IMR-90 (cell line): Measurements from ENCODE around the gene KLHL40. TPM values are rescaled to one million over a fixed set of nuclear protein-coding genes. Genes with fewer than 3 reads are reported as not detected.

ENCODE experiments used
- ATAC-seq: fragments of 200-7000 bp; cut with Tn5 transposase; 2 replicates; pipeline ENCODE4 v1.9.1; 2020; ENCODE audit warnings: low read depth, mild to moderate bottlenecking, moderate library complexity
- BruUV-seq: library from RNA; stranded (reverse); fragments of 400-500 nt; replicated peaks from 2 replicates; lab custom pipeline; 2021; lab: Mats Ljungman, UMichigan
- CTCF ChIA-PET: fragments of 300-600 bp; formaldehyde crosslinking; extraction: SDS; loops from one replicate; lab custom pipeline; 2021; ENCODE audit warnings: antibody characterized with exemption; lab: Yijun Ruan, JAX
- POLR2A ChIA-PET: fragments of 300-600 bp; sonication (Branson Sonifier 250); formaldehyde crosslinking; loops from one replicate; lab custom pipeline; 2022; ENCODE audit warnings: antibody characterized with exemption; ENCODE audit not compliant: unreplicated experiment; lab: Charles Lee
- DNase-seq: peaks from one replicate; pipeline ENCODE4 v3.0.0; 2013
- H2AFZ ChIP-seq: replicated peaks from 2 replicates; pipeline ENCODE3; 2013; ENCODE audit warnings: low read length, mild to moderate bottlenecking; ENCODE audit not compliant: poor library complexity
- H2AK5ac ChIP-seq: 2 replicates; pipeline ENCODE4 v1.6.1; 2013; ENCODE audit warnings: low read depth, low read length, inconsistent platforms
- H2AK9ac ChIP-seq: replicated peaks from 2 replicates; pipeline ENCODE3; 2013; ENCODE audit warnings: mild to moderate bottlenecking, low read depth, low read length, moderate library complexity; ENCODE audit not compliant: poor library complexity
- H2BK120ac ChIP-seq: 2 replicates; pipeline ENCODE4 v1.6.1; 2013; ENCODE audit warnings: low read depth, low read length, inconsistent platforms
- H2BK15ac ChIP-seq: 3 replicates; pipeline ENCODE4 v1.6.1; 2013; ENCODE audit warnings: low read depth, low read length, inconsistent platforms
- H2BK20ac ChIP-seq: 2 replicates; pipeline ENCODE4 v1.6.1; 2013; ENCODE audit warnings: low read depth, mild to moderate bottlenecking, inconsistent platforms, low read length, moderate library complexity
- H2BK5ac ChIP-seq: 2 replicates; pipeline ENCODE4 v1.6.1; 2013; ENCODE audit warnings: mild to moderate bottlenecking, low read depth, low read length, inconsistent platforms; ENCODE audit not compliant: poor library complexity, severe bottlenecking
- H3K14ac ChIP-seq: replicated peaks from 2 replicates; pipeline ENCODE4 v1.6.1; 2013; ENCODE audit warnings: low read depth, low read length, inconsistent platforms
- H3K18ac ChIP-seq: 2 replicates; pipeline ENCODE4 v1.6.1; 2013; ENCODE audit warnings: low read depth, low read length, control low read depth
- H3K23ac ChIP-seq: 2 replicates; pipeline ENCODE4 v1.6.1; 2013; ENCODE audit warnings: low read depth, low read length, inconsistent platforms
- H3K27ac ChIP-seq: 2 replicates; pipeline ENCODE4 v1.5.1; 2013; ENCODE audit warnings: mild to moderate bottlenecking, control low read depth, low read length; ENCODE audit not compliant: insufficient read depth
- H3K27me3 ChIP-seq: 2 replicates; pipeline ENCODE4 v1.6.1; 2013; ENCODE audit warnings: low read length; ENCODE audit not compliant: control insufficient read depth, insufficient read depth
- H3K36me3 ChIP-seq: 2 replicates; pipeline ENCODE4 v1.6.1; 2013; ENCODE audit warnings: low read length, mixed read lengths; ENCODE audit not compliant: control insufficient read depth, insufficient read depth
- H3K4ac ChIP-seq: 2 replicates; pipeline ENCODE4 v1.6.1; 2013; ENCODE audit warnings: low read depth, low read length, inconsistent platforms
- H3K4me1 ChIP-seq: 2 replicates; pipeline ENCODE4 v1.6.1; 2013; ENCODE audit warnings: low read length, mixed read lengths; ENCODE audit not compliant: control insufficient read depth, insufficient read depth
- H3K4me2 ChIP-seq: 2 replicates; pipeline ENCODE4 v1.6.1; 2013; ENCODE audit warnings: low read depth, mild to moderate bottlenecking, control low read depth, low read length, moderate library complexity
- H3K4me3 ChIP-seq: 2 replicates; pipeline ENCODE4 v1.5.1; 2013; ENCODE audit warnings: low read depth, mild to moderate bottlenecking, control low read depth, low read length, moderate library complexity; ENCODE audit not compliant: insufficient read depth
- H3K56ac ChIP-seq: 2 replicates; pipeline ENCODE4 v1.6.1; 2013; ENCODE audit warnings: low read length, inconsistent platforms; ENCODE audit not compliant: insufficient read depth; ENCODE audit errors: extremely low read depth
- H3K79me1 ChIP-seq, 2 experiments: 2 replicates each; pipeline ENCODE4 v1.6.1; 2013; ENCODE audit warnings: low read length in 2 of 2, inconsistent platforms in 1 of 2, low read depth in 1 of 2
- H3K9ac ChIP-seq: 2 replicates; pipeline ENCODE4 v1.6.1; 2013; ENCODE audit warnings: low read depth, low read length, control low read depth
- H3K9me1 ChIP-seq: 2 replicates; pipeline ENCODE4 v1.6.1; 2013; ENCODE audit warnings: low read length, inconsistent platforms; ENCODE audit not compliant: insufficient read depth
- H3K9me3 ChIP-seq: 2 replicates; pipeline ENCODE4 v1.6.1; 2013; ENCODE audit warnings: low read length; ENCODE audit not compliant: control insufficient read depth, insufficient read depth
- H4K20me1 ChIP-seq: 2 replicates; pipeline ENCODE4 v1.6.1; 2013; ENCODE audit warnings: low read length, inconsistent platforms; ENCODE audit not compliant: insufficient read depth
- H4K5ac ChIP-seq: 2 replicates; pipeline ENCODE4 v1.6.1; 2013; ENCODE audit warnings: mild to moderate bottlenecking, low read depth, low read length, control low read depth
- H4K8ac ChIP-seq, 2 experiments: 2 replicates each; pipeline ENCODE4 v1.6.1; 2013; ENCODE audit warnings: low read depth in 2 of 2, low read length in 2 of 2, control low read depth in 1 of 2, inconsistent platforms in 1 of 2
- H4K91ac ChIP-seq: 2 replicates; pipeline ENCODE4 v1.6.1; 2013; ENCODE audit warnings: low read depth, low read length, inconsistent platforms; ENCODE audit not compliant: insufficient read depth
- BHLHE40 ChIP-seq: fragments of 150-350 bp; IDR thresholded peaks from 2 replicates; pipeline ENCODE4 v1.6.1; 2016; ENCODE audit warnings: mild to moderate bottlenecking, low read depth, low read length
- CEBPB ChIP-seq: IDR thresholded peaks from 2 replicates; pipeline ENCODE4 v1.6.1; 2012; ENCODE audit warnings: low read depth, low read length, improper control_type of control experiment
- CHD1 ChIP-seq: IDR thresholded peaks from 2 replicates; pipeline ENCODE4 v1.6.1; 2012; ENCODE audit warnings: low read depth, low read length, improper control_type of control experiment
- FOS ChIP-seq: fragments of 150-350 bp; IDR thresholded peaks from 2 replicates; pipeline ENCODE4 v1.6.1; 2016; ENCODE audit warnings: low read depth, low read length
- MAFK ChIP-seq: IDR thresholded peaks from 2 replicates; pipeline ENCODE4 v1.6.1; 2012; ENCODE audit warnings: low read depth, low read length, improper control_type of control experiment
- MAZ ChIP-seq: IDR thresholded peaks from 2 replicates; pipeline ENCODE4 v1.6.1; 2012; ENCODE audit warnings: low read depth, mild to moderate bottlenecking, low read length, improper control_type of control experiment, moderate library complexity, borderline replicate concordance
- MXI1 ChIP-seq: IDR thresholded peaks from 2 replicates; pipeline ENCODE4 v1.6.1; 2012; ENCODE audit warnings: low read depth, mild to moderate bottlenecking, low read length, moderate library complexity, borderline replicate concordance
- NFE2L2 ChIP-seq: fragments of 150-350 bp; IDR thresholded peaks from 2 replicates; pipeline ENCODE4 v1.6.1; 2016; ENCODE audit warnings: low read depth, mild to moderate bottlenecking, low read length
- POLR2A ChIP-seq: IDR thresholded peaks from 2 replicates; pipeline ENCODE4 v1.6.1; 2012; ENCODE audit warnings: mild to moderate bottlenecking, low read depth, low read length
- RAD21 ChIP-seq: IDR thresholded peaks from 2 replicates; pipeline ENCODE4 v1.6.1; 2012; ENCODE audit warnings: low read length, improper control_type of control experiment
- RCOR1 ChIP-seq: IDR thresholded peaks from 2 replicates; pipeline ENCODE4 v1.6.1; 2012; ENCODE audit warnings: mild to moderate bottlenecking, low read length, improper control_type of control experiment; ENCODE audit not compliant: insufficient replicate concordance
- RFX5 ChIP-seq: IDR thresholded peaks from 2 replicates; pipeline ENCODE4 v1.8.0; 2012; ENCODE audit warnings: low read depth, mild to moderate bottlenecking, low read length, moderate library complexity
- SMC3 ChIP-seq: fragments of 150-350 bp; IDR thresholded peaks from 2 replicates; pipeline ENCODE4 v1.6.1; 2016; ENCODE audit warnings: low read depth, mild to moderate bottlenecking, antibody characterized with exemption, low read length, moderate library complexity
- dilution Hi-C: fragments of 300-500 bp; cut with HindIII; formaldehyde crosslinking; loops from one replicate; pipeline ENCODE4 v1.14.3; 2018; ENCODE audit warnings: low sequenced_read_pairs; ENCODE audit not compliant: unreplicated experiment
- in situ Hi-C: fragments of 300-500 bp; cut with MboI; formaldehyde crosslinking; loops from 3 replicates; pipeline ENCODE4 v1.14.3; 2019; ENCODE audit warnings: low sequenced_read_pairs, inconsistent platforms, mixed read lengths
- intact Hi-C: fragments of 100-400 bp; cut with micrococcal nuclease; formaldehyde crosslinking; loops from 2 replicates; pipeline ENCODE4 v1.10.0; 2022
- polyA plus RNA-seq, 3 experiments: library from polyadenylated mRNA; depleted of rRNA; stranded (reverse); fragments of >200 nt; gene quantifications; 2 replicates each; pipeline ENCODE4 v1.2.3, GENCODE V29; 2012; ENCODE audit warnings: low replicate concordance in 1 of 3
- total RNA-seq: library from RNA; depleted of rRNA; stranded (reverse); fragments of >200 nt; gene quantifications from 2 replicates; pipeline ENCODE4 v1.2.3, GENCODE V29; 2012
- TF ChIP-seq, protein P1 (sequence below): fragments of 150-350 bp; IDR thresholded peaks from 2 replicates; pipeline ENCODE4 v1.6.1; 2017; ENCODE audit warnings: mild to moderate bottlenecking, antibody characterized with exemption, low read length, low read depth
- TF ChIP-seq, protein P2 (sequence below): fragments of 150-350 bp; IDR thresholded peaks from 2 replicates; pipeline ENCODE4 v1.6.1; 2016; ENCODE audit warnings: low read depth, mild to moderate bottlenecking, low read length, moderate library complexity, borderline replicate concordance
- TF ChIP-seq, protein P3 (sequence below): conservative IDR thresholded peaks from 2 replicates; pipeline ENCODE4 v1.5.1; 2012; ENCODE audit warnings: mild to moderate bottlenecking, low read depth, low read length, improper control_type of control experiment

KLHL40 gene
- total and polyA plus RNA-seq, 2 of the 4 experiments (the other 2 are of a cell fraction) = not detected

DNA sequence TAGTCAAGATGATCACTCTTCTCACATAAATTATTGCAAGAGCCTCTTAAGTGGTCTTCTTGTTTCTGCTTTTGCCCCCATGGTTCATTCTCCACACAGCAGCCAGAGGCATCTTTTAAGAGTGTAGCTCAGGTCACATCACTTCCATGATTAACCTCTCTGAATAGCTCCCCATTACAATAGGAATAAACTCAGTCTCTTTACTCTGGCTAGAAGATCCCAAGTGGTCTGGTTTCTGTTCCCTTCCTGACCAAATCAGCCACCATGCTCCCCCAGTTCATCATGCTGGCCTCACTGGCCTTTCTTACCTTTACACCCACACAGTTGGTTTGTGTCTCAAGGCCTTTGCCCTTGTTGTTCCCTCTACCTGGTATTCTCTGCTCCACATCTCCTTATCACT lies 9.0 kb downstream of the KLHL40 start:
- Histone ChIP-seq H3K79me1 (no peaks in the 10 kb centered on the region), H2AFZ (no peak overlapping the region), H4K20me1 (no peaks in the 10 kb centered on the region; the same call in 1 of the 2 replicates), H2BK5ac (no peak overlapping the region), H4K8ac (no peak overlapping the region), H2BK120ac (no peak overlapping the region), H2AK9ac (no peak overlapping the region), H4K5ac (no peak overlapping the region), H3K36me3 (no peaks in the 10 kb centered on the region), H3K14ac (no peak overlapping the region), H3K9ac (no peak overlapping the region), H3K4me3 (no peak overlapping the region), H3K4me2 (no peak overlapping the region), H3K56ac (no peak overlapping the region), H3K9me3 (no peaks in the 10 kb centered on the region), H3K18ac (no peak overlapping the region), H3K4ac (no peak overlapping the region), H3K9me1 (no peaks in the 10 kb centered on the region), H3K23ac (no peak overlapping the region), H4K91ac (no peak overlapping the region), H2AK5ac (no peak overlapping the region), H3K27ac (no peak overlapping the region), H2BK20ac (no peak overlapping the region), H2BK15ac (no peak overlapping the region), H3K4me1 (no peaks in the 10 kb centered on the region), H3K27me3 (peaks cover 73% of the 10 kb centered on the region)
- ATAC-seq (no peak), DNase-seq (no peak)
- TF ChIP-seq, protein P1, sequence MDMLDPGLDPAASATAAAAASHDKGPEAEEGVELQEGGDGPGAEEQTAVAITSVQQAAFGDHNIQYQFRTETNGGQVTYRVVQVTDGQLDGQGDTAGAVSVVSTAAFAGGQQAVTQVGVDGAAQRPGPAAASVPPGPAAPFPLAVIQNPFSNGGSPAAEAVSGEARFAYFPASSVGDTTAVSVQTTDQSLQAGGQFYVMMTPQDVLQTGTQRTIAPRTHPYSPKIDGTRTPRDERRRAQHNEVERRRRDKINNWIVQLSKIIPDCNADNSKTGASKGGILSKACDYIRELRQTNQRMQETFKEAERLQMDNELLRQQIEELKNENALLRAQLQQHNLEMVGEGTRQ = no peak
- TF ChIP-seq, protein P2, sequence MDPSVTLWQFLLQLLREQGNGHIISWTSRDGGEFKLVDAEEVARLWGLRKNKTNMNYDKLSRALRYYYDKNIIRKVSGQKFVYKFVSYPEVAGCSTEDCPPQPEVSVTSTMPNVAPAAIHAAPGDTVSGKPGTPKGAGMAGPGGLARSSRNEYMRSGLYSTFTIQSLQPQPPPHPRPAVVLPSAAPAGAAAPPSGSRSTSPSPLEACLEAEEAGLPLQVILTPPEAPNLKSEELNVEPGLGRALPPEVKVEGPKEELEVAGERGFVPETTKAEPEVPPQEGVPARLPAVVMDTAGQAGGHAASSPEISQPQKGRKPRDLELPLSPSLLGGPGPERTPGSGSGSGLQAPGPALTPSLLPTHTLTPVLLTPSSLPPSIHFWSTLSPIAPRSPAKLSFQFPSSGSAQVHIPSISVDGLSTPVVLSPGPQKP = no peak
- TF ChIP-seq RAD21 (no peak), MAZ (no peak), MAFK (no peak), SMC3 (no peak), CHD1 (no peak), RCOR1 (no peak), NFE2L2 (no peak), MXI1 (no peak), POLR2A (no peak), RFX5 (no peak), BHLHE40 (no peak), FOS (no peak), CEBPB (no peak)
- TF ChIP-seq, protein P3, sequence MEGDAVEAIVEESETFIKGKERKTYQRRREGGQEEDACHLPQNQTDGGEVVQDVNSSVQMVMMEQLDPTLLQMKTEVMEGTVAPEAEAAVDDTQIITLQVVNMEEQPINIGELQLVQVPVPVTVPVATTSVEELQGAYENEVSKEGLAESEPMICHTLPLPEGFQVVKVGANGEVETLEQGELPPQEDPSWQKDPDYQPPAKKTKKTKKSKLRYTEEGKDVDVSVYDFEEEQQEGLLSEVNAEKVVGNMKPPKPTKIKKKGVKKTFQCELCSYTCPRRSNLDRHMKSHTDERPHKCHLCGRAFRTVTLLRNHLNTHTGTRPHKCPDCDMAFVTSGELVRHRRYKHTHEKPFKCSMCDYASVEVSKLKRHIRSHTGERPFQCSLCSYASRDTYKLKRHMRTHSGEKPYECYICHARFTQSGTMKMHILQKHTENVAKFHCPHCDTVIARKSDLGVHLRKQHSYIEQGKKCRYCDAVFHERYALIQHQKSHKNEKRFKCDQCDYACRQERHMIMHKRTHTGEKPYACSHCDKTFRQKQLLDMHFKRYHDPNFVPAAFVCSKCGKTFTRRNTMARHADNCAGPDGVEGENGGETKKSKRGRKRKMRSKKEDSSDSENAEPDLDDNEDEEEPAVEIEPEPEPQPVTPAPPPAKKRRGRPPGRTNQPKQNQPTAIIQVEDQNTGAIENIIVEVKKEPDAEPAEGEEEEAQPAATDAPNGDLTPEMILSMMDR = no peak
- ChIA-PET CTCF (no interaction called here), POLR2A (no interaction called here)
- in situ Hi-C loops (no loop called here), intact Hi-C loops (no loop called here), dilution Hi-C loops (no loop called here)
- no TSS peak for BruUV-seq
